ENCODE results near the gene OSBPL10.

OSBPL10 gene

GRCh38 chr3:31738412-31738811, 242.7 kb downstream of the OSBPL10 start:
- DNase-seq (ENCODE audit: low read depth), result no peak

DNA sequence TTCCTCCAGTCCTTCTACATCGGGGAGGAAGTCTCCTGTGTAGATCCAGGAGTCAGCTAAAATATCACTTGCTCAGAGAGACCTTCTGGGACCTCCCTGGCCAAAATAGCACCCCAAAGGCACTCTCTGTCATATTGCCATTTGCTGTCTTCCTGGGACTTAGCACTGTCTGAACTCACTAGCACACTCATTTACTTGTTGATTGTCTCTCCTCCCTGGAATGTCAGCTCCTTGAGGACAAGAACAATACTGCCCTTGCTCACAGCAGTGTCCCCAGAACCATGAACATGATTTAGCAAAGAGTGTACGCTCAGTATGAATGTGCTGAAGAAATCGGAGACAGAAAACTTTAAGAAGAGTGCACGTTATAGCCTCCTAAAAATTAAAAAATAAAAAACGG, 245.4 kb downstream of the OSBPL10 start:
- DNase-seq (ENCODE audit: low read depth), result no peak

DNA sequence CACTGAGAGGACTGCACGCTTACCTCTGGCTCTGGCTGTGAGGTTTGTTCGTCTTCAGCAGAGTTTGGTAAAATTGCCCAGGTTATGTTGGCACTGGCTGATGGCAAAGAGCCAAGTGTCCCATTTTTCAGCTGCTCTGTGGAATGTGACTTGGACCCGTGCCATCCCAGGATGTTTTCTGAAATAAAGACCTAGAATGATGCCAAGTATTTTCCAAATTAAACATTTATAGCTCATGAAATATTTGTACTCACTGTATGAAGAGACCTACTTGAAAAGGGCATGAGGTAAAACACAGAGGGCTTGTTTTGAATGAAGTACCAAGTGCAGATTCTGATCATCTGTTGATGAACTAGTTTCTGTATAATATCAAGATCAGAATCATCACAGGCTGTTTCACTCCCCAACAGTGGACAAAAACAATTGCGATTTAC, 247.8 kb downstream of the OSBPL10 start:
- DNase-seq (ENCODE audit: low read depth), result no peak

GRCh38 chr3:31732548-31732947, 248.5 kb downstream of the OSBPL10 start:
- DNase-seq (ENCODE audit: low read depth), result no peak

GRCh38 chr3:31729573-31729972, 251.5 kb downstream of the OSBPL10 start:
- DNase-seq (ENCODE audit: low read depth), result no peak

DNA sequence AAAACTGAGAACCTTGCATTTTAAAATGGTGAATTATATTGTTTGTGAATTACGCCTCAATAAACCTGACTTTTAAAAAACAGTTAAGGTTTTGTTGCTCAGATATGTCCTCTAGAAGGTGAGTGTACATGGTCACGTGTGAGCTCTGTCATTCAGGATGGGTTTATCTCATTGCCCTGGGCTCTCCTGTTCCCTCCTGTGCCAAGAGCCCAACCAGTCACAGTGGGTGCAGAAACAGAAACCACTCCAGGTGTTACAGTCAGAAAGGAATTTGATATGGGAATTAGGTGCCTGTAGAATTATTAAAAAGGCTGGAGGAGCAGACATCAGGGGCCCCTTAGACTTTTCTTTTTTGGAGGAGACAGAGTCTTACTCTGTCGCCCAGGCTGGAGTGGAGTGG, 252.0 kb downstream of the OSBPL10 start:
- no peak for DNase-seq (ENCODE audit: low read depth)

- no peak for DNase-seq (ENCODE audit: low read depth)
These were observed 252.7 kb downstream of the OSBPL10 start for GRCh38 chr3:31728403-31728802.

GRCh38 chr3:31725976-31726375, 255.1 kb downstream of the OSBPL10 start:
- no peak for DNase-seq (ENCODE audit: low read depth)

DNA sequence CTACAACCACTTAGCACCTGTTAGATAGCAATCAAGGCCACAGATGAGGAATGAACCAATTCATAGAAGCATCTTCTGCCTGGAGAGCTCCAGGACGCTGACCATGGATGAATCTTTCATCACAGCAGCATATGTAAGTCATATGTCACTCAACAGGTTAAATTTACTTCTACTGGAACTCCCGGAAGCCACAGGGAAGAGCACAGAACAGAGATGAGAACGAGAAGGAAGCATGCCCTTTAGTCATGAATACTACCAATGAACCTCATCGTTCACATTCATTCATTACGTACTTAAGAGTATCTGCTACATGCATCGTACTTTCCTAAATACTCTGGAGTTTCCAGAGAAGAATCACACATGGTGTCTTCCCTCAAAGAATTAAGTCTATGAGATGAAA, 255.5 kb downstream of the OSBPL10 start:
- no peak for DNase-seq (ENCODE audit: low read depth)

GRCh38 chr3:31724651-31725050, 256.4 kb downstream of the OSBPL10 start:
- DNase-seq (ENCODE audit: low read depth), result no peak

- no peak for DNase-seq (ENCODE audit: low read depth)
These were observed 256.9 kb downstream of the OSBPL10 start for GRCh38 chr3:31724116-31724515.

- DNase-seq (ENCODE audit: low read depth), result no peak
These were observed 257.4 kb downstream of the OSBPL10 start for GRCh38 chr3:31723701-31724100.

DNA sequence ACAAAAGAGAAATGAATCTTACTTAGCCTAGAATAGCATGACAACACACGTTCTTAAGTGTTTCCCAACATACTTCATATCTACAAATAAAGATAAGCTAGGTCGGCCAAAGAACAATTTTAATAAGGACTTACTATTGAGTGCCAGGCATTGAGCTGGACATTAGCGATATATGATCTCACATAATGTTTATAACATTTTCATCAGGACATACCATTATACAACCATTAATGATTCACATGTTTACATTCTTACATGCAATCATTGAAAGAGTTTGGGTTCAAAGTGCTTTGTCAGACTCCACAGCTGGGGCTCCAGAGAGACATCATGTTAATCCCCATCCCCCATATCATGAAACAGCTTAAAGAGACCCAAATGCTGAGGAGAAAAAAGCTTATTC, 259.4 kb downstream of the OSBPL10 start:
- DNase-seq (ENCODE audit: low read depth), result no peak

GRCh38 chr3:31714495-31715280, 266.4 kb downstream of the OSBPL10 start:
- no peak for DNase-seq (ENCODE audit: low read depth)

GRCh38 chr3:31713816-31714215, 267.2 kb downstream of the OSBPL10 start:
- no peak for DNase-seq (ENCODE audit: low read depth)

- no peak for DNase-seq (ENCODE audit: low read depth)
These were observed 270.8 kb downstream of the OSBPL10 start for GRCh38 chr3:31710123-31710803.

- no peak for DNase-seq (ENCODE audit: low read depth)
These were observed 271.5 kb downstream of the OSBPL10 start for GRCh38 chr3:31709526-31709925.

GRCh38 chr3:31709005-31709404, 272.1 kb downstream of the OSBPL10 start:
- DNase-seq (ENCODE audit: low read depth), result no peak

DNA sequence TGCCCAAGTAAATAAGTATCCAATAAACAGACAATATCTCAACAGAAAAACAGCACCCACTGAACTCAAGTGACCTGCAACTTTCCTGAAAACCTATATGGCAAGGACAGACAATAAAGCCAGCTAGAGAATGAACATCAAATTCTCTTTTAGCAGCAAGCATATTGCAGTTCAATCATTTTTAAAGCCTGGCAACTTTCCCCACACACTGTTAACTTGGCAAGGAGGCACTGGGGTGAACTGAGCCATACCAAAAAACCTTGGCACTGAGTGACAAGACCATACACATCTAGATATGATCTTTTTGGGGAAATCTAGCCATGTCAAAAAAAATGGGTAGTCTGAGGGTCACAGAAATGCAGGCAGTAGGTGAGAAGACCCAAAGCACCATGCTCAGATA, 273.8 kb downstream of the OSBPL10 start:
- no peak for DNase-seq (ENCODE audit: low read depth)

DNA sequence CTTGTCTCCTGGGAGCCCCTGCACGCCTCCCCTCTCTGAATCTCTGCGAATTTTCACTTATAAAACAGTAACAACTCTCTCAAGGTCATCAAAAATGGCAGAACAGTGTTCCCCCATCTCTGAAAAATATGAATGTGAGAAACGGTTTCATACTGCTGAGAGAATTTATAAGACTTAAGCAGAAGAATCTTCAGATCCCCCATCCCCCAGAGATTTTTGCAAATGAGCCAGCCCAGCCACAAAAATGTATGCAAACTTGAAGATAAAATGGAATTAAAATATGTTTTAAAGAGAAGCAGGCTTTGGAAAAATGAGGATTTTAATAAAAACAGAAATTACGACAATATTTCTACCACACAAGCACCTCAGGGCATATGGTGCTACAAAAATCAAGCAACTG, 275.3 kb downstream of the OSBPL10 start:
- no peak for DNase-seq (ENCODE audit: low read depth)

- DNase-seq (ENCODE audit: low read depth), result no peak
These were observed 276.4 kb downstream of the OSBPL10 start for GRCh38 chr3:31704591-31705179.

DNA sequence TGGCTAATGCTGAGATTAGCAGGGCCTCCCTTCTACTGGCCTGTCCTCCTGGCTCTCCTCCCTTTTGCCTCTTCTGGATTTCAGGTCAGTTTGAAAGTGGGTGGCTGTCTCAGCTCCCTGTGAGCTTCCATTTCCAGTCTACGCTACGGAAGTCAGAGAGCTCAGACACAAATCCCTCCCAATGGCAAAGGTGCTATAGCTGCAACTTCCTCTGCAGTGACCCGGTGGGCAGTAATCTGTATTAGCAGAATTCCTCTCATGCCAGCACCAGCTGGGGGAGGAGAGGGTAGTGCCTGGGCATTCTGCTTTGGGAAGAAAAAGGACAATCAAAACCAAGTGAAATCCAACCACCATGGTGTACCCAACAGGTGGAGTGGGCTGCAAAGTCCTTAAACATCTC, 276.9 kb downstream of the OSBPL10 start:
- DNase-seq (ENCODE audit: low read depth), result no peak

DNA sequence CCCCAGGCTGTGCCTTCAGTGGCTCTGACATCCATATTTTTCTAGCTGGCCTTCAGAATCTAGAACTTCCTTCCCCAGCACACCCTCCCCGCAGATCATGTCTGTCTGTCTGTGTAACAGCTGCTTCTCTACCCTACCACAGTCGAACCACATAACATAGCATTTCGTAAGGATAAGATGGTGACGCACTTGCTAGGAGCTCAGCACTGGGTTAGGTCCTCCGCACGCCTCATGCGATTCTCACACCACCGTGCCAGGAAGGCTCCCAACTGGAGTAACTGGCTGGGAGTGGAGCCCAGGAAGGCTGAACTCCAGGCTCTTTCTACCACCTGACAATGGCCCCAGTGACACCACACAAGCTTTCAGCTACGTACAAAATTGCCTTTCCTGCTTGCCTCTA, 279.8 kb downstream of the OSBPL10 start:
- no peak for DNase-seq (ENCODE audit: low read depth)
